ENCODE measurements around the gene RNF166.

DNA sequence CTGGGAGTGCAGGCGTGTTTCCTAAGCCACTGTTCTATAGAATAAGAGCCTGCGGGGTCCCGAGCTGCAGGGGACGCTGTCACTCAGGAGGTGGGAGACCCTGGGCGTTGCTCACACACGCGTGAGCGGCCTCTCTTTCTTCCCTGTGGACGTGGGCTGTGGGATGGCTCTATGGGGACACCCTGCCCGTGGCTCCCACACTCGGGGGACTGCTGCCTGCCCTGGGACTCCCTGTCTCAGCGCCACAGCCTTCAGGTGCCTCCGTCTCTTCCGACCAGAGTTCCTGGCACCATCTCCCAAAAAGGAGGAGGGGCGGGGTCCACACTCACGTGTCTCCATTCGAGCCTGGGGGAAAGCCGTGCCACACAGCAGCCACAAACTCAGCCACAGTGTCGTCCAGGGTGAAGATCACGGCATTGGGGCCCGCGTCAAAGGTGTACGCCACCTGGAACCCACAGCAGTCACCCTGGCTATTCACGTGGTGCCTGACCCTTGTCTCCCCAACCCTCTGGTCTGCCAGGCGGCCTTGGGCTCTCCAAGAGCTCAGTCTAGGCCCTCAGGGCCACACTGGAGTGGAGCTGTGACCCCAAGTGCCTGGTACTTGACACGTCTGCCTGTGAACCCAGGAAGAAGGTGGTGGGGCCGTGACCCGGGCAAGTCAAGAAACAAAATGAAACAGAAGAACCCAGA lies 51.7 kb downstream of the RNF166 start:
- TF ChIP-seq, protein P1, sequence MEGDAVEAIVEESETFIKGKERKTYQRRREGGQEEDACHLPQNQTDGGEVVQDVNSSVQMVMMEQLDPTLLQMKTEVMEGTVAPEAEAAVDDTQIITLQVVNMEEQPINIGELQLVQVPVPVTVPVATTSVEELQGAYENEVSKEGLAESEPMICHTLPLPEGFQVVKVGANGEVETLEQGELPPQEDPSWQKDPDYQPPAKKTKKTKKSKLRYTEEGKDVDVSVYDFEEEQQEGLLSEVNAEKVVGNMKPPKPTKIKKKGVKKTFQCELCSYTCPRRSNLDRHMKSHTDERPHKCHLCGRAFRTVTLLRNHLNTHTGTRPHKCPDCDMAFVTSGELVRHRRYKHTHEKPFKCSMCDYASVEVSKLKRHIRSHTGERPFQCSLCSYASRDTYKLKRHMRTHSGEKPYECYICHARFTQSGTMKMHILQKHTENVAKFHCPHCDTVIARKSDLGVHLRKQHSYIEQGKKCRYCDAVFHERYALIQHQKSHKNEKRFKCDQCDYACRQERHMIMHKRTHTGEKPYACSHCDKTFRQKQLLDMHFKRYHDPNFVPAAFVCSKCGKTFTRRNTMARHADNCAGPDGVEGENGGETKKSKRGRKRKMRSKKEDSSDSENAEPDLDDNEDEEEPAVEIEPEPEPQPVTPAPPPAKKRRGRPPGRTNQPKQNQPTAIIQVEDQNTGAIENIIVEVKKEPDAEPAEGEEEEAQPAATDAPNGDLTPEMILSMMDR (IDR thresholded peaks at IDR 0.05) = no peak
- TF ChIP-seq, protein P2, sequence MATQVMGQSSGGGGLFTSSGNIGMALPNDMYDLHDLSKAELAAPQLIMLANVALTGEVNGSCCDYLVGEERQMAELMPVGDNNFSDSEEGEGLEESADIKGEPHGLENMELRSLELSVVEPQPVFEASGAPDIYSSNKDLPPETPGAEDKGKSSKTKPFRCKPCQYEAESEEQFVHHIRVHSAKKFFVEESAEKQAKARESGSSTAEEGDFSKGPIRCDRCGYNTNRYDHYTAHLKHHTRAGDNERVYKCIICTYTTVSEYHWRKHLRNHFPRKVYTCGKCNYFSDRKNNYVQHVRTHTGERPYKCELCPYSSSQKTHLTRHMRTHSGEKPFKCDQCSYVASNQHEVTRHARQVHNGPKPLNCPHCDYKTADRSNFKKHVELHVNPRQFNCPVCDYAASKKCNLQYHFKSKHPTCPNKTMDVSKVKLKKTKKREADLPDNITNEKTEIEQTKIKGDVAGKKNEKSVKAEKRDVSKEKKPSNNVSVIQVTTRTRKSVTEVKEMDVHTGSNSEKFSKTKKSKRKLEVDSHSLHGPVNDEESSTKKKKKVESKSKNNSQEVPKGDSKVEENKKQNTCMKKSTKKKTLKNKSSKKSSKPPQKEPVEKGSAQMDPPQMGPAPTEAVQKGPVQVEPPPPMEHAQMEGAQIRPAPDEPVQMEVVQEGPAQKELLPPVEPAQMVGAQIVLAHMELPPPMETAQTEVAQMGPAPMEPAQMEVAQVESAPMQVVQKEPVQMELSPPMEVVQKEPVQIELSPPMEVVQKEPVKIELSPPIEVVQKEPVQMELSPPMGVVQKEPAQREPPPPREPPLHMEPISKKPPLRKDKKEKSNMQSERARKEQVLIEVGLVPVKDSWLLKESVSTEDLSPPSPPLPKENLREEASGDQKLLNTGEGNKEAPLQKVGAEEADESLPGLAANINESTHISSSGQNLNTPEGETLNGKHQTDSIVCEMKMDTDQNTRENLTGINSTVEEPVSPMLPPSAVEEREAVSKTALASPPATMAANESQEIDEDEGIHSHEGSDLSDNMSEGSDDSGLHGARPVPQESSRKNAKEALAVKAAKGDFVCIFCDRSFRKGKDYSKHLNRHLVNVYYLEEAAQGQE (IDR thresholded peaks at IDR 0.05; ENCODE audit: insufficient read depth in 1 of 2, low read depth in 2 of 2, low read length in 1 of 2) = no peak
- TF ChIP-seq POLR2AphosphoS5 (IDR thresholded peaks at IDR 0.05; ENCODE audit: low read depth, low read length) = no peak
